Adrenal gland (tissue), 12 donors: Measurements from ENCODE around the gene THBS2. TPM values are rescaled to one million over a fixed set of nuclear protein-coding genes. Genes with fewer than 3 reads are reported as not detected.

Source experiments
- DNase-seq, 7 donors: peaks; one replicate each; pipeline ENCODE4 v3.0.0-alpha.2; 2019 to 2020
- H3K27ac ChIP-seq, 5 donors: fragments of 200-600 bp; sonication (generic) in 4 of 5; 1 replicate in 3 of 5; 2 replicates in 2 of 5; pipeline versions ENCODE4 v1.5.1 to v1.8.0; 2016 to 2020; ENCODE audit warnings: mild to moderate bottlenecking in 1 of 5
- H3K27me3 ChIP-seq: fragments of 200-600 bp; 2 replicates; pipeline ENCODE4 v1.8.0; 2021
- H3K36me3 ChIP-seq, 2 donors: fragments of 200-600 bp; replicated peaks in 1 of 2; 1 replicate in 1 of 2; 2 replicates in 1 of 2; pipeline versions ENCODE4 v1.5.1 to v1.8.0; 2018 to 2022
- H3K4me1 ChIP-seq, 2 donors: fragments of 200-600 bp; replicated peaks in 1 of 2; 1 replicate in 1 of 2; 2 replicates in 1 of 2; pipeline versions ENCODE4 v1.5.1 to v1.8.0; 2018 to 2021
- H3K4me3 ChIP-seq, 4 donors: fragments of 200-600 bp; sonication (generic) in 3 of 4; one replicate each; pipeline ENCODE4 v1.5.1; 2016 to 2018
- H3K9me3 ChIP-seq, 3 donors: fragments of 200-600 bp; sonication (generic) in 1 of 3; replicated peaks in 1 of 3; 1 replicate in 2 of 3; 2 replicates in 1 of 3; pipeline versions ENCODE4 v1.5.1 to v1.8.0; 2016 to 2021
- POLR2A ChIP-seq, 2 donors: fragments of 450-650 bp; IDR thresholded peaks; one replicate each; pipeline ENCODE4 v1.6.1; 2017; ENCODE audit warnings: antibody characterized with exemption in 2 of 2, mild to moderate bottlenecking in 2 of 2, moderate library complexity in 1 of 2
- WGBS, 4 donors: extraction: QIAGEN DNeasy Blood & Tissue Kit in 2 of 4; methylation state at CpG; one replicate each; pipeline versions ENCODE4 v1.1.5 to v1.1.7; 2013 to 2017; 5-methylcytosine and 5-hydroxymethylcytosine counted together
- intact Hi-C, 2 donors: fragments of 100-400 bp; cut with DNase I; formaldehyde crosslinking; loops; one replicate each; pipeline versions ENCODE4 v1.14.1 to v1.15.0; 2022 to 2023
- polyA plus RNA-seq, 3 donors: library from polyadenylated mRNA; stranded (reverse); fragments of 200-250 nt in 2 of 3; fragments of 350-450 nt in 1 of 3; fragmentation: Illumina TruSeq in 1 of 3; extraction: RNeasy Lipid Tissue Mini Kit (QIAGEN cat#74804) in 1 of 3; gene quantifications; one replicate each; pipeline ENCODE4 v1.2.3, GENCODE V29; 2013 to 2014
- total RNA-seq, 9 donors: library from RNA; depleted of rRNA in 4 of 9; stranded (reverse); fragments of >200 nt in 4 of 9; fragments of 120-200 nt in 1 of 9; fragmentation: NEBNext Ultra II Directional in 1 of 9; extraction: Animal tissue kit (Norgen Biotek cat#: 25700) in 1 of 9; gene quantifications; one replicate each; pipeline versions ENCODE4 v1.1.0 to v1.2.4, GENCODE V29; 2013 to 2023
- TF ChIP-seq, protein P1 (sequence below), 6 experiments: fragments of 450-650 bp in 4 of 6; fragments of 200-600 bp in 2 of 6; sonication (generic) in 1 of 6; IDR thresholded peaks; 1 replicate in 5 of 6; 2 replicates in 1 of 6; pipeline versions ENCODE4 v1.5.1 to v1.8.0; 2016 to 2021; ENCODE audit warnings: antibody characterized with exemption in 6 of 6, mild to moderate bottlenecking in 2 of 6, moderate library complexity in 1 of 6
- donor health status: healthy with polysubstance abuse.
- donor health status: Bipolar disorder and iron deficiency.
- donor health status: DM: yes; HTN: yes; CAD: no.
- donor health status: DM: no; HTN: no; CAD: no.
- donor health status: DM: no; HTN: no; CAD: no.
- donor health status: DM: yes; HTN: yes; CAD: no.

The THBS2 gene
- total and polyA plus RNA-seq, 12 donors: 5.6 to 72.7 (median 14.8) TPM

DNA sequence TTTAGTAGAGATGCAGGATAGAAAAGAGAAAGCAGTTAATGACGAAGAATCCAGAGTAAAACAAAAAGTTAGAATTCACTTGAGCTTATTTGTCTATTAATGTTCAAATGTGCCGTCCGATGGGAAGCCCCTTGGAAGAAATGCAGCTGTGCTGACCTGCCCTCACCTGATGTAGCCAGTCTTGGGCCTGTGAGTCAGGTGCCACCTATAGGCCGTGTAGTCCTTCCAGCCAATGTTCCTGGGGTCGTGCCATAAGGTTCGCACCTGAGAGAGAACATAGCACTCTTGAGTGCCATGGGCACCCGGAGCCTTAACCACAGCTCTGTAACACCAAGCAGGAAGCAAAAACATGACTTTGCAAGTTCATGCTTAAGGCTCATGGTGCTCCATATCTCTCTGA is 32.4 kb downstream of the THBS2 start:
- H3K4me3 ChIP-seq: no peak overlapping the region
- intact Hi-C loops: no loop called here
- TF ChIP-seq, protein P1, sequence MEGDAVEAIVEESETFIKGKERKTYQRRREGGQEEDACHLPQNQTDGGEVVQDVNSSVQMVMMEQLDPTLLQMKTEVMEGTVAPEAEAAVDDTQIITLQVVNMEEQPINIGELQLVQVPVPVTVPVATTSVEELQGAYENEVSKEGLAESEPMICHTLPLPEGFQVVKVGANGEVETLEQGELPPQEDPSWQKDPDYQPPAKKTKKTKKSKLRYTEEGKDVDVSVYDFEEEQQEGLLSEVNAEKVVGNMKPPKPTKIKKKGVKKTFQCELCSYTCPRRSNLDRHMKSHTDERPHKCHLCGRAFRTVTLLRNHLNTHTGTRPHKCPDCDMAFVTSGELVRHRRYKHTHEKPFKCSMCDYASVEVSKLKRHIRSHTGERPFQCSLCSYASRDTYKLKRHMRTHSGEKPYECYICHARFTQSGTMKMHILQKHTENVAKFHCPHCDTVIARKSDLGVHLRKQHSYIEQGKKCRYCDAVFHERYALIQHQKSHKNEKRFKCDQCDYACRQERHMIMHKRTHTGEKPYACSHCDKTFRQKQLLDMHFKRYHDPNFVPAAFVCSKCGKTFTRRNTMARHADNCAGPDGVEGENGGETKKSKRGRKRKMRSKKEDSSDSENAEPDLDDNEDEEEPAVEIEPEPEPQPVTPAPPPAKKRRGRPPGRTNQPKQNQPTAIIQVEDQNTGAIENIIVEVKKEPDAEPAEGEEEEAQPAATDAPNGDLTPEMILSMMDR (IDR thresholded peaks at IDR 0.05): no peak
- no peak for TF ChIP-seq POLR2A (IDR thresholded peaks at IDR 0.05)
- H3K4me1 ChIP-seq: peaks cover 5 to 10% of the 10 kb centered on the region in 2 donors
- no peak overlapping the region for H3K27ac ChIP-seq
- H3K27me3 ChIP-seq: no peaks in the 10 kb centered on the region
- H3K36me3 ChIP-seq: no peaks in the 10 kb centered on the region
- no peaks in the 10 kb centered on the region for H3K9me3 ChIP-seq
- no peak for DNase-seq
- WGBS, 4 donors: 85 to 93% (median 91%) methylated on average over 7 of the region's 7 CpGs

DNA sequence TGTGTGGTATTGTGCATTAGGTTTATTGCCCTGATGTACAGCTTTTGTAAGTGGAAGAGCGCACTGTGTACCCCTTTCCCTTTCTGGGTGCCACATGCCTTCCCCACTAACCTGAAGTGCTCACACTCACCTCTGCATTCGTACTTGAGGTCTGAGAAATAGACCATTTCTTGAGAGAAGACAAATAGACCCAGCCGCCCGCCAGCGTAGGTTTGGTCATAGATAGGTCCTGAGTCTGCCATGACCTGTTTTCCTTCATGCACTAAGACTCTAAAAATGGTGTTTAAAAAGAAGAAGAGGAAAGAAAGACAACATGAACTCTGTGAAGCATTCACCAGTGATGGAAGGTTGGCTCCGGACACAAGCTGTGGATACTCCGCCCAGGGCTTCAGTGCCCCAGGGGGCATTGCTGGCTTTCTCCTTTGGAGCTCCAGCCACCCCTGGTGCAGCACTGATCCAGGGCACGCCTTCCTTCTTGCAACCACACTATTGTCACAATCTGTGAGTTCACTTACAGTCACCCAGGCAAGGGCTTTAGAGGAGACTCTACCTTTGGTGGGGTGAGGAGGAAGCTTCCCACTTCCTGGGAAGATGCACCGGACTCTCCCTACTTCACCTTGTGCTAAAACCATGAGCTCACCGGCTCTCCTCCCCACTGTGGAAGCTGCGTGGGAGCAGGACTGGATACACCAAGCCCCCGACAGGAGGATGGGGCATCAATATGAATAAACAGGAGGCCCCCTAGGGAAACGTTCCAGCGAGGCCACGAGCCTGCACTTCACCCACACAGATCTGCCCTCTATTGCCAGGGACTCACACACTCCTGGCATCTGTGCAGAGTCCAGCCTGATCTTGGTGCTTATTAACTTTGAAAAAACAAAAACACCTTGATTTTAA is 33.3 kb downstream of the THBS2 start:
- WGBS, 4 donors: 80 to 96% (median 86%) methylated on average over 14 to 15 of the region's 15 CpGs
- Histone ChIP-seq H3K27me3 (no peaks in the 10 kb centered on the region), H3K27ac (no peak overlapping the region), H3K9me3 (no peaks in the 10 kb centered on the region), H3K36me3 (no peaks in the 10 kb centered on the region), H3K4me1 (peaks cover 8 to 12% of the 10 kb centered on the region in 2 donors), H3K4me3 (no peak overlapping the region)
- DNase-seq: no peak
- TF ChIP-seq, protein P1 (IDR thresholded peaks at IDR 0.05): no peak
- no peak for TF ChIP-seq POLR2A (IDR thresholded peaks at IDR 0.05)
- intact Hi-C loops: no loop called here

DNA sequence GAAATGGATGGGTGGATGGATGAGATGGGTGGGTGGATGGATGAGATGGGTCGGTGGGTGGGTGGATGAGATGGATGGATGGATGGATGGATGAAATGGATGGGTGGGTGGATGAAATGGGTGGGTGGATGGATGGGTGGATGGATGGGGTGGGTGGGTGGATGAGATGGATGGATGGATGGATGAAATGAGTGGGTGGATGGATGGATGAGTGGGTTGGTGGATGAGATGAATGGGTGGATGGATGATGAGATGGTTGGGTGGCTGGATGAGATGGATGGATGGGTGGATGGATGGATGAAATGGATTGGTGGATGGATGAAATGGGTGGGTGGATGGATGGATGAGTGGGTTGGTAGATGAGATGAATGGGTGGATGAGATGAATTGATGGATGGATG is 35.7 kb downstream of the THBS2 start:
- intact Hi-C loops: loop anchor here in 1 of 2 donors (10.0 kb wide), 1 partner anchor 47 kb away; no protein-coding TSS in a partner anchor
- H3K27me3 ChIP-seq: no peaks in the 10 kb centered on the region
- H3K36me3 ChIP-seq: no peaks in the 10 kb centered on the region
- peaks cover 22% of the 10 kb centered on the region in 2 donors for H3K4me1 ChIP-seq
- TF ChIP-seq, protein P1 (IDR thresholded peaks at IDR 0.05): no peak
- TF ChIP-seq POLR2A (IDR thresholded peaks at IDR 0.05): no peak
- no peak for DNase-seq
- H3K4me3 ChIP-seq: no peak overlapping the region
- WGBS, 4 donors: 89 to 95% (median 92%) methylated on average over 1 of the region's 1 CpG; no CpG with 5 or more reads in 1 of the 4 donors
- no peak overlapping the region for H3K27ac ChIP-seq
- H3K9me3 ChIP-seq: no peaks in the 10 kb centered on the region

DNA sequence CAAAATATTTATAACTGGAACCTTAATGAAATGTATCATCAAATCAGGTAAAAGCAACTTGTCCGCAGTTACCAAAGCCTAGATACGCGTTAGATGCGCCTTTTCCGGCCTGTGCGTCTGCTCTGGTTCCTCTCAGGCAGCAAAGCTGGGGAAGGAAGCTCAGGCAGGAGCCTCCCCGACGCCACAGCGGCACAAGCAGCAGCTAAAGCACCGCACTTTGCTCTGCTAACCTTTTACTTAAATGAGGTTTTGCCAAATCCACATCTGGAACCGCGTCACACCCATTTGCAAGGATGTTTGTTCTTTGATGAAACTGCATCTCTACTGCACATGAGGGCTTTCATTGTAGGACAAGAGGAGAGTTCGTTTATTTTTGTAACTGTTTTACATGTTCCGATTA is 36.8 kb downstream of the THBS2 start:
- Histone ChIP-seq H3K4me3 (no peak overlapping the region), H3K27ac (no peak overlapping the region), H3K27me3 (no peaks in the 10 kb centered on the region), H3K4me1 (peaks cover 22 to 31% of the 10 kb centered on the region in 2 donors), H3K9me3 (no peaks in the 10 kb centered on the region), H3K36me3 (no peaks in the 10 kb centered on the region)
- 87 to 97% (median 93%) methylated on average over 14 of the region's 14 CpGs for WGBS, 4 donors
- no peak for TF ChIP-seq POLR2A (IDR thresholded peaks at IDR 0.05)
- TF ChIP-seq, protein P1 (IDR thresholded peaks at IDR 0.05): no peak
- intact Hi-C loops: loop anchor here in 1 of 2 donors (10.0 kb wide), 1 partner anchor 48 kb away; no protein-coding TSS in a partner anchor
- peak in 1 of 7 donors; percentile 20 for DNase-seq
